Liver (tissue), 3 donors: ENCODE data around the gene HUNK.

Experiments
- EGR1 ChIP-seq, 2 donors: IDR thresholded peaks; 2 replicates each; pipeline ENCODE4 v1.6.1; 2016 to 2018; ENCODE audit warnings: antibody characterized with exemption in 2 of 2, low read depth in 2 of 2
- JUND ChIP-seq, 2 donors: IDR thresholded peaks; 2 replicates each; pipeline ENCODE4 v1.6.1; 2016; ENCODE audit warnings: antibody characterized with exemption in 2 of 2
- YY1 ChIP-seq: IDR thresholded peaks from 2 replicates; pipeline ENCODE4 v1.6.1; 2016; ENCODE audit warnings: antibody characterized with exemption, mild to moderate bottlenecking
- TF ChIP-seq, protein P1 (sequence below): fragments of 150-350 bp; IDR thresholded peaks from 2 replicates; pipeline ENCODE4 v1.5.1; 2017; ENCODE audit warnings: improper control_type of control experiment, low read depth, low read length; ENCODE audit not compliant: missing input control
- donor health status: healthy.
- donor health status: healthy.

DNA sequence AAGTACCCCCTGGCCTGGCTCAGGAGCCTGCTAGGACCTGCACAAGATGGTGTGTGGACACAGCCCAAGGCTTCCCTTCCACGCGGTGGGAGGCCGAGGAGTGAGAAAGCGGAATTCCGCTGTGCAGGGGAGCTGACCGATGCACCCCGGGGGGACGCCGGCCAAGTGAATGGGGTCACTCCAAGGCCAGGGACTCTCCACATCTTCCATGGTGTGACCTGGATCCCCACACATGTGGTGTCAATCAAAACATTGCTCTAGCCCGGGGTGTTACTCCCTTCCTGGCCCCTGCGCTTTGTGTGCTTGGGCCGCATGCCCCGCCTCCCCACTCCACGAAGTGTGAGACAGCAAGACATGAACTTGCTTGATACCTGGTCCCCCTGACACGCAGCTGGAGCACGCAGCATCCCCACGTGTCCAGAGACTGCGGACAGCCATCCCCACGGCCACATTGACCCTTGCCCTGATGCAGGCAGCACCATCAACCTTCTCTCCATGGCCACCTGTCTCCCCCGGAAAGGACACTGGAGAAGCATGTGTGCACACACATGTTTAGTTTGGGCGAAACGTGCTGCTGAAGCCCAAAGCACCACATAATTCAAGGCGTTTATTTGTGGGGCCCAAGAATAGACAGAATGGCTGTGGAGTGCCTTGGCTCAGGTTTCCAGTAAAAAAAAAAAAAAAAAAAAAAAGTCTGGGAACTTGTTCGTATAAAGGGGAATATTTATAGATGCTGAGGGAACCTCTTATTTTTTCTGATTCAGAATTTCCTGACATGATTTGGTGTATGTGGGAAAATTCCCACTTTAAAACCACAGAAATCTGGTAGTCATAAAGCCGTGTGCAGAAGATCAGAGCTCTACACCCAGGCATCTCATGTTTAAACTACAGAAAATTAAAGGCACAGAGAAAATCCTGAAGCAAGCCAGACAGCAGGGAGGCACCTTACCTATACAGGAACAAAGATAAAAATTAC is 171.7 kb downstream of the HUNK start:
- no peak for TF ChIP-seq JUND (IDR thresholded peaks at IDR 0.05)
- no peak for TF ChIP-seq EGR1 (IDR thresholded peaks at IDR 0.05; ENCODE audit: low read depth in 2 of 2)
- TF ChIP-seq, protein P1, sequence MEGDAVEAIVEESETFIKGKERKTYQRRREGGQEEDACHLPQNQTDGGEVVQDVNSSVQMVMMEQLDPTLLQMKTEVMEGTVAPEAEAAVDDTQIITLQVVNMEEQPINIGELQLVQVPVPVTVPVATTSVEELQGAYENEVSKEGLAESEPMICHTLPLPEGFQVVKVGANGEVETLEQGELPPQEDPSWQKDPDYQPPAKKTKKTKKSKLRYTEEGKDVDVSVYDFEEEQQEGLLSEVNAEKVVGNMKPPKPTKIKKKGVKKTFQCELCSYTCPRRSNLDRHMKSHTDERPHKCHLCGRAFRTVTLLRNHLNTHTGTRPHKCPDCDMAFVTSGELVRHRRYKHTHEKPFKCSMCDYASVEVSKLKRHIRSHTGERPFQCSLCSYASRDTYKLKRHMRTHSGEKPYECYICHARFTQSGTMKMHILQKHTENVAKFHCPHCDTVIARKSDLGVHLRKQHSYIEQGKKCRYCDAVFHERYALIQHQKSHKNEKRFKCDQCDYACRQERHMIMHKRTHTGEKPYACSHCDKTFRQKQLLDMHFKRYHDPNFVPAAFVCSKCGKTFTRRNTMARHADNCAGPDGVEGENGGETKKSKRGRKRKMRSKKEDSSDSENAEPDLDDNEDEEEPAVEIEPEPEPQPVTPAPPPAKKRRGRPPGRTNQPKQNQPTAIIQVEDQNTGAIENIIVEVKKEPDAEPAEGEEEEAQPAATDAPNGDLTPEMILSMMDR, result no peak
- TF ChIP-seq YY1, result no peak
